Keratinocyte (primary cell): ENCODE measurements around the gene HSD17B14.

Experiments
- EZH2 ChIP-seq: IDR thresholded peaks from one replicate; pipeline ENCODE4 v1.6.1; 2012; ENCODE audit warnings: inconsistent platforms, mild to moderate bottlenecking, low read length, moderate library complexity
- TF ChIP-seq, protein P1 (sequence below), 3 experiments: IDR thresholded peaks in 1 of 3; conservative IDR thresholded peaks in 1 of 3; optimal IDR thresholded peaks in 1 of 3; 2 replicates in 2 of 3; 3 replicates in 1 of 3; pipeline versions ENCODE3 to v1.5.1; 2011; ENCODE audit warnings: low read length in 3 of 3, mild to moderate bottlenecking in 3 of 3, moderate library complexity in 2 of 3, control low read depth in 1 of 3, inconsistent platforms in 1 of 3; ENCODE audit not compliant: insufficient read depth in 2 of 3; ENCODE audit errors: extremely low read depth in 1 of 3

DNA sequence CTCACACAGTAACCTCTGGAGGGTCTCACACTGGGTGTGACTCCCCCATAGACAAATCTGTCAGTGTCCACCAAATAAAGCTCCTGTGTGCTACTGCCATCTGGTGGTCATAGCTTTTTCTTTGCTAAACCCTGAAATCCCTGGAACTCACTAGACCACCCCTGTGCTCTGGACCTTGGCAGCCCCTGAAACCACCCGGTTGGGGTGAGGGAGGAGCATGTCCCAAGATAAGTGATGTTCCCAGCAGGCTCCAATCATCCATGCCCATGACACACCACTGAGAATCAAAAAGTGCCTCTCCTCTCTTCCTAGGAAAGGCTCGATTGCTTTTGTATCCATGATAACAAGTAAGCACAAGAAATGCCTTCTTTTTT is 6.5 kb upstream of the HSD17B14 start:
- TF ChIP-seq, protein P1, sequence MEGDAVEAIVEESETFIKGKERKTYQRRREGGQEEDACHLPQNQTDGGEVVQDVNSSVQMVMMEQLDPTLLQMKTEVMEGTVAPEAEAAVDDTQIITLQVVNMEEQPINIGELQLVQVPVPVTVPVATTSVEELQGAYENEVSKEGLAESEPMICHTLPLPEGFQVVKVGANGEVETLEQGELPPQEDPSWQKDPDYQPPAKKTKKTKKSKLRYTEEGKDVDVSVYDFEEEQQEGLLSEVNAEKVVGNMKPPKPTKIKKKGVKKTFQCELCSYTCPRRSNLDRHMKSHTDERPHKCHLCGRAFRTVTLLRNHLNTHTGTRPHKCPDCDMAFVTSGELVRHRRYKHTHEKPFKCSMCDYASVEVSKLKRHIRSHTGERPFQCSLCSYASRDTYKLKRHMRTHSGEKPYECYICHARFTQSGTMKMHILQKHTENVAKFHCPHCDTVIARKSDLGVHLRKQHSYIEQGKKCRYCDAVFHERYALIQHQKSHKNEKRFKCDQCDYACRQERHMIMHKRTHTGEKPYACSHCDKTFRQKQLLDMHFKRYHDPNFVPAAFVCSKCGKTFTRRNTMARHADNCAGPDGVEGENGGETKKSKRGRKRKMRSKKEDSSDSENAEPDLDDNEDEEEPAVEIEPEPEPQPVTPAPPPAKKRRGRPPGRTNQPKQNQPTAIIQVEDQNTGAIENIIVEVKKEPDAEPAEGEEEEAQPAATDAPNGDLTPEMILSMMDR (optimal IDR thresholded peaks at IDR 0.05 in 1 of 3, IDR thresholded peaks at IDR 0.05 in 1 of 3, conservative IDR thresholded peaks at IDR 0.05 in 1 of 3; ENCODE audit: extremely low read depth in 1 of 3, insufficient read depth in 2 of 3, low read length in 3 of 3), result peak; percentile 65 to 85 (median 80)
- no peak for TF ChIP-seq EZH2
